Hematopoietic multipotent progenitor cell treated with erythropoietin and hydrocortisone succinate and interleukin-3 and kit ligand, for 4 days (in vitro differentiated cells): Measurements from ENCODE around the gene KHDRBS2.

Experiments used
- DNase-seq: peaks from one replicate; pipeline ENCODE4 v3.0.0-alpha.2; 2015

KHDRBS2 gene

GRCh38 chr6:62174548-62174947, 111.5 kb downstream of the KHDRBS2 start:
- DNase-seq, result no peak

DNA sequence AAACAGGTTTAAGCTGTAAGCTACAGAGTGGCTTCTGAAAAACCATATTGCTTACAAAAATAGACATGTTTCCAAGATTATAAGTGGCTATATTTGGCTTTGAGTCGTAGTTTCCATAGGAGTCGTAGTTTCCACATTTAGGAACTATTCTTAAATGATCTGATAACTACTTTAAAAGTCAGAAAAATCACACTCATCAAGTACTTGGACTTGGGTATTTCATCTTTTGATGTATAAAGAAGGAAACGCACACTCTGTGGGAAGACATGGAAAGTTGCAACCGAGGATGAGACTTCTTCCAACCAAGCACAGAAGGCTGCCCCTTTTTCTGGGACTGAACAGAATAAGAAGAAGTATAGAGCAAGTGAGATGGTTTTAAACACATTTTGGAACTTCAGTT, 118.3 kb downstream of the KHDRBS2 start:
- DNase-seq, result no peak

- no peak for DNase-seq
Observed at GRCh38 chr6:62162858-62163257, 123.2 kb downstream of the KHDRBS2 start.

GRCh38 chr6:62152796-62153195, 133.2 kb downstream of the KHDRBS2 start:
- DNase-seq, result no peak

GRCh38 chr6:62150048-62150663, 135.9 kb downstream of the KHDRBS2 start:
- DNase-seq, result peak; percentile 74

GRCh38 chr6:62146954-62147853, 138.8 kb downstream of the KHDRBS2 start:
- no peak for DNase-seq

- no peak for DNase-seq
Observed at GRCh38 chr6:62129127-62129526, 156.9 kb downstream of the KHDRBS2 start.

- no peak for DNase-seq
Observed at GRCh38 chr6:62119401-62119800, 166.6 kb downstream of the KHDRBS2 start.

DNA sequence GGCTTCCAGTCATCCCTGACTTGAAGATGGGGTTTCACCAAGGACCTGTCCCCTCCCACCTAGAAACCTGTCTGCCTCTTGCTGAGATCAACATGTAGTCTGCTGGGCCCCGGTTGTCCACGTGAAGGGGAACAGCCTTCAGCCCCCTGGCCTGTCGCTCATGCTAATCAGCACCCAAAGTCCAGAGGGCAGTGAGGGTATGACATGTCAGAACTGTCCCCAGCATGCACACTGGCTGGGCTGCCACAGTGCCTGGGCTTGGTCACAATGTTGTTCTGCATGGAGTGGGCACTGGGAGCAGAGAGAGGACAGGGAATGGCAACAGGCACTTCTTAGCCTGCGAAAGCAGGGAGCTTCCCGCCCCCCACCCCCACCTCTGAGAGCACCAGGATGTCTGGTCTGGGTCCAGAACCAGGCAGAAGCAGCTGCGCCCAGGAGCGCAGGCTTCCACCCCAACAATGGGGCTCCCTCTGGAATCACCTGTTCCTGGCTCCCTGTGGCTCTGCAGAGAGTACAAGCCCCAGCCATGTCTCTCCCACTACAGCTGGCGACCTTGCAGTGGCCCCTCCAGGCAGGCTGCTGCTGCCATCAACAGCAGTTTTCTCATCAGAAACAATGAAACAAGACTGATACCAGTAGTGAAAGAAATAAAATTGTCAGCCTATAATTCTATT, 182.7 kb downstream of the KHDRBS2 start:
- DNase-seq, result no peak

- no peak for DNase-seq
Observed at GRCh38 chr6:62102387-62102786, 183.6 kb downstream of the KHDRBS2 start.

- no peak for DNase-seq
Observed at GRCh38 chr6:62090442-62091229, 195.4 kb downstream of the KHDRBS2 start.

DNA sequence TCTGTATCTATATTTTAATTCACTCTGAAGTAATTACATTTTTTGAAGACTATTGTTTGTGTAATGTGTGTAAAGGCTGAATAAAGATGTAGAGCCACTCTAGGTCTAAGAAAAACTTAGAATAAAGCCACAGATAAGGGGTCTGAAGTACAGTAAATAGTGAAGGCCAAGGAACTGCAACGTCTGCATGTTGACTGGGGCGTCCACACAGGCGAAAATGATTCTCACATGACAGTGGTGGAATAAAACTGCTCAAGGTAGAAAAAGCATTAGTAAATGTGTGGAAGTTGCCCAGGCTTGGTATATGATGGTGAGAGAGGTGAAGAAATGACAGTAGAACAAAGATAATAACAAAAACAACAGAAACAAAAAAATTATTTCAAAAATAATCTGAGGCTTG, 196.2 kb downstream of the KHDRBS2 start:
- no peak for DNase-seq

- DNase-seq, result no peak
Observed at GRCh38 chr6:62086047-62086446, 200.0 kb downstream of the KHDRBS2 start.

- DNase-seq, result no peak
Observed at GRCh38 chr6:62075869-62076268, 210.2 kb downstream of the KHDRBS2 start.

- DNase-seq, result no peak
Observed at GRCh38 chr6:62059901-62060300, 226.1 kb downstream of the KHDRBS2 start.

DNA sequence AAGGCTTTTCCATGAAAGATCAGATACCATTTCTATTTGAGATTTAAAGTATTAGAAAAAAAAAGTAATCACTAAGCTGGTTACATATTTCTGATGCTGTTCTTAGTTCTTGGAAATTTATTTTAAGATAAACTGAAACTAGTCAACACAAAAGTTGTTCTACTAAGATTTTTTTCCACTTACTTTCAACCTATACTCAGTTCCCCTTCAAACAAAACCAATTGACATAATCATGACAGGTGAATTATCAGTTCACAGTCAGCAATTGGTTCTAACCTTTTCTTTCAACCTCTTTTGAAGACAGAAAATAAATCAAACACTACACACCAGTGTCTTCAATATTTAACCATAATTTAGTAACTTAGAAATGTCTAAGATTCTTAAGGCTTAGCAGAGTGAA, 228.7 kb downstream of the KHDRBS2 start:
- DNase-seq, result no peak

DNA sequence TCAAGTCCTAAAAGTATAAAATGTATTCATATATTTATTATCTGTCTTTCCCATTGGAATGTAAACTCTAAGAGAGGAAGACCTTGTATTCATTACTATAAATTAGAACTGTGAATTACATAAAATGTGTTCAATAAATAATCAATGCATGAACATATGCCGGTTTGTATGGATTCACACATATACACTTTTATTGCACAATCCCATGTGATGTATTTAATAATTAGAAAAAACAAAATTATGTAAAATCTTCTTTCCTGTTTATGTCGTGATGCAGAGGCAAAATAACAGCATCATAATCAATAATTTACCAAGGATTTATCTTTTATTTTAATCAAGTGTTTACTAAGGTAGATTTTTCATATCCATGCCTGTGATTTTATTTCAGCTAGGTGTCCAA, 240.5 kb downstream of the KHDRBS2 start:
- DNase-seq, result no peak

- DNase-seq, result no peak
Observed at GRCh38 chr6:62043084-62043483, 242.9 kb downstream of the KHDRBS2 start.

- no peak for DNase-seq
Observed at GRCh38 chr6:62042429-62042828, 243.6 kb downstream of the KHDRBS2 start.

GRCh38 chr6:62039605-62040004, 246.4 kb downstream of the KHDRBS2 start:
- DNase-seq, result peak; percentile 30

DNA sequence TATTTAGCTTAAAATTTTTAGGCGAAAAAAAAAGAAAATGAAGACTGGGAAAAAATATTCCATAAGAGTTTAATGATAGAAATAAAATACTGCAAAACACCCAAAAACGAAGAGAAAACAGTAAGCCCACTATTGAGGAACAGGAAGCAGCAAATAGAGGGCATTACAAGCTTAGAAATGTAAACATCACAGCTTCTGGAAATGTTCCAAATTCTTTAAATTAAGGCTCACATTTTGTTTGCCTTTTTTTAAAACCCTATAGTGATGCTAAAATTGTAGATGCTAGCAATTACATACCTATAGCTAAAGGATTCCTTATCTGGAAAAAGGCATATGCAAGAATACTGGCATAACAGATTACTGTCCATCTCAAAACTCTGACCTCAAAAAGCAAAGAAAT, 248.6 kb downstream of the KHDRBS2 start:
- DNase-seq, result peak; percentile 14

GRCh38 chr6:62035952-62036351, 250.1 kb downstream of the KHDRBS2 start:
- no peak for DNase-seq

DNA sequence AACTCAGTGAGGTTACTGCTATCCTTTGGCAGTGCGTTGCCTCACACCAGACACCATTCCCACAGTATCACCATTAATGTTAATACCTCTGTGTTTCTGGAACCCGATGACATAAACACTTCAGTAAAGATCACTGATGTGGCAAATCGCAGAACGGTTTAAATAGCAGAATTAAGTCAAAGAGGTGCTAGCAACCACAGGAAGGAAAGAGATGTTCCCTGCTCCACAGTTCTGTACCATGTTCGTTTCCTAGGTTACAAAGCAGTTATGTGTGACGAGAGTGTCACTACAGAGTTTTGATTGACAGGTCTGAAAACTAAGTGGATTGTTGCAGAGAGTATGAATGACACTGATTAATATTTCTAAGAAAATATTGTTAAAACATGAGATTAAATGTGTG, 272.3 kb downstream of the KHDRBS2 start:
- DNase-seq, result no peak
